ENCODE data around the gene CHCT1.
"Not testable (repeated sequence)": the region's sequence is repeated elsewhere in the genome, so short reads cannot be mapped to it uniquely, and the experiment has no call there.

CHCT1 gene

DNA sequence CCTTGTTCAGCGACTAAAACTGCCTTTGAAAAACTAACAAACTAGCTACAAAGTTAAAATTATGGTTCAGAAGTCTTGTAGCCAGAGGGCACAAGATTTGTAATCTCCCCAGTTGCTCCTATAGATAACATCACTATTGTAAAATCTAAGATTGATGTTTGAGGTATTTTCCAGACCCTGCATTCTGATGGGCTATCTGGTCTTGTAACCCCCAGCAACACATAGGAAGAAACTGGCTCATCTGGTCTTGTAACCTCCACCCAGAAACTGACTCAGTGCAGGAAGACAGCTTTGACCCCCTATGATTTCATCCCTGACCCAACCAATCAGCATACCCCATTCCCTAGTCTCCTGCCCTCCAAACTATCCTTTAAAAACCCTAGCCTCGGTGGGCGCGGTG is 12.3 kb upstream of the CHCT1 start:
- DNase-seq (ENCODE audit: low spot score in 2 of 2) (no peak), ATAC-seq (replicated peaks; ENCODE audit: extremely low read depth, poor library complexity, severe bottlenecking) (no peak)
- H3K27ac Mint-ChIP-seq (ENCODE audit: low read depth), result no peak overlapping the region
- no peaks in the 10 kb centered on the region for H3K9me3 Mint-ChIP-seq
- H3K4me1 Mint-ChIP-seq, result no peaks in the 10 kb centered on the region
- H3K36me3 Mint-ChIP-seq (ENCODE audit: insufficient read depth), result no peaks in the 10 kb centered on the region
- H3K27me3 Mint-ChIP-seq, result peaks cover 10% of the 10 kb centered on the region
- H3K4me3 Mint-ChIP-seq, result no peak overlapping the region

DNA sequence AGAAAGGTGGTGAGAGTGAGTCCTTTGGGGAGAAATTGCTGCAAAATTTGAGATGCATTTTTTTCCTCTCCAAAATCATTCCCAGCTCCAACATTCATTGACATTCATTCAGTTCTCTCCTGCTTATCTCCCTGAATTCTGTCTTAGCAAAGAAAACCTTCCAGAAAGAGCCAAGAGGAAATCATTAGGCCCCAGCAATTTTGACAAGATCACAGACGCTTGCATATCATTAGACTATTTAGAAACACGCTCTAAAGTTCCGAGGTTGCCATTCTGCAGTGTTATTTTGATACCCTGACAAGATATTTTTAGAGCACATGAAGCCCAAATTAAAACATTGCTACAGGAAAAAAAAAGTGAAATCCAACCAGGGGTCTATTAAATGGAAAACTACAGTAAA is 9.6 kb upstream of the CHCT1 start:
- Mint-ChIP-seq H3K9me3 (no peaks in the 10 kb centered on the region), H3K27ac (ENCODE audit: low read depth) (no peak overlapping the region), H3K4me3 (no peak overlapping the region), H3K27me3 (peaks cover 10% of the 10 kb centered on the region), H3K36me3 (ENCODE audit: insufficient read depth) (peaks cover 1% of the 10 kb centered on the region), H3K4me1 (no peaks in the 10 kb centered on the region)
- DNase-seq (ENCODE audit: low spot score in 2 of 2) (no peak), ATAC-seq (replicated peaks; ENCODE audit: extremely low read depth, poor library complexity, severe bottlenecking) (no peak)

DNA sequence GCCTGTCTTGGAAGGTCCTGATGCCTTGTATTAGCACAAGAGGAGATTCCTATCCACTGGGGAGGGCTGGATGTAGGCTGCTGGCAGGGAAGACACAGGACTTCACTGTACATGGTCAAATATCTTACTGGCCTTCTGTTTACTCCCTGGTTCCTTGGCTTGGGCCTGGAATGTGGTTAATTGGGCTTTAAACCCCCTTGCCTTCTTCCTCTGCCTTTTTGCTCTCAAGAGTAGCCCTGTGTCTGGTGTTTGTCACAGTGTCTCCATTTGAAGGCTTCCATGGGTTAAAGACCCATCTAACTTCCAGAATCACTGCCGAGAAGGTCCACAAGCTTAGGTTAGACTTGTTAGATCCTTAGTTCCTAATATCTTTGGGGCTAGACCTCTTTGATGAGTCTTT is 7.1 kb upstream of the CHCT1 start:
- no peak for ATAC-seq (replicated peaks; ENCODE audit: extremely low read depth, poor library complexity, severe bottlenecking)

DNA sequence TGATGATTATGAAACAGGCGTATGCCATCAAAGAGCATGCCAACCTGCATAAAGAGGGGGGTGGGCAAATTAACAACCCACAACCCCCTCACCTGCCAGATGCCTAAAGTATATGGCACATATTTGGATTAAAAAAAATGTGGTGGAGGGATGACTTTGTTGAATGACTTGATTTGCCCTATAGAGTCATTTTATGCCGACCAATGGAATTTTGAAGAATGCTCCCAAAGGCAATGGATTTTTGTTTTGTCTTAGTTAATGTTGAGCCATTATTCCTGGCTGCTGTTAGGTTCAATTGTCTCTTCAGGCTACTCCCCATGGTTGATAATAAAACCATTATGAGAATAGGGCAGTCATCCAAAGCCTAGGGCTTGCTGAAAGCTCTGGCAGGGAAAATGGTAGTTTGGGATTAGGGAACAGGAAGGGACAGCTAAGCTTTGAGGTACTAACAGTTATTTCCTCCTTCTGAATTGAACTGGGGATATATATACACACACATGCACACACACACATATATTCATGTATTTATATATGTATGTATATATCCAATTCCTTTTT is 5.8 kb upstream of the CHCT1 start:
- DNase-seq (ENCODE audit: low spot score in 2 of 2) (no peak), ATAC-seq (replicated peaks; ENCODE audit: extremely low read depth, poor library complexity, severe bottlenecking) (no peak)
- H3K4me3 Mint-ChIP-seq, result no peak overlapping the region
- H3K27me3 Mint-ChIP-seq, result peaks cover 10% of the 10 kb centered on the region
- no peaks in the 10 kb centered on the region for H3K9me3 Mint-ChIP-seq
- peaks cover 5% of the 10 kb centered on the region for H3K4me1 Mint-ChIP-seq
- H3K36me3 Mint-ChIP-seq (ENCODE audit: insufficient read depth), result peaks cover 5% of the 10 kb centered on the region
- no peak overlapping the region for H3K27ac Mint-ChIP-seq (ENCODE audit: low read depth)

More for the DNA sequence above, 7.1 kb upstream of the CHCT1 start:
- Mint-ChIP-seq H3K4me1 (no peaks in the 10 kb centered on the region), H3K27ac (ENCODE audit: low read depth) (no peak overlapping the region), H3K36me3 (ENCODE audit: insufficient read depth) (peaks cover 3% of the 10 kb centered on the region), H3K4me3 (no peak overlapping the region), H3K27me3 (peaks cover 10% of the 10 kb centered on the region), H3K9me3 (no peaks in the 10 kb centered on the region)
- DNase-seq (ENCODE audit: low spot score in 2 of 2), result no peak

DNA sequence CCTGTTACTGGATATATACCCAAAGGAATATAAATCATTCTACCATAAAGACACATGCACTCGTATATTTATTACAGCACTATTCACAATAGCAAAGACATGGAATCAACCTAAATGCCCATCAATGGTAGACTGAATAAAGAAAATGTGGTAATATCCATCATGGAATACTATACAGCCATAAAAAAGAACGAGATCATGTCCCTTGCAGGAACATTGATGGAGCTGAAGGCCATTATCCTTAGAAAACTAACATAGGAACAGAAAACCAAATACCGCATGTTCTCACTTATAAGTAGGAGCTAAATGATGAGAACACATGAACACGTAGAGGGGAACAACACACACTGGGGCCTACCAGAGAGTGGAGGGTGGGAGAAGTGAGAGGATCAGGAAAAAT is 3.3 kb upstream of the CHCT1 start:
- not testable (repeated sequence) for H3K4me3 Mint-ChIP-seq; ATAC-seq (replicated peaks; ENCODE audit: extremely low read depth, poor library complexity, severe bottlenecking); H3K27me3 Mint-ChIP-seq; H3K27ac Mint-ChIP-seq (ENCODE audit: low read depth); DNase-seq (ENCODE audit: low spot score in 2 of 2); H3K36me3 Mint-ChIP-seq (ENCODE audit: insufficient read depth); H3K9me3 Mint-ChIP-seq
- peaks cover 11% of the 10 kb centered on the region for H3K4me1 Mint-ChIP-seq

DNA sequence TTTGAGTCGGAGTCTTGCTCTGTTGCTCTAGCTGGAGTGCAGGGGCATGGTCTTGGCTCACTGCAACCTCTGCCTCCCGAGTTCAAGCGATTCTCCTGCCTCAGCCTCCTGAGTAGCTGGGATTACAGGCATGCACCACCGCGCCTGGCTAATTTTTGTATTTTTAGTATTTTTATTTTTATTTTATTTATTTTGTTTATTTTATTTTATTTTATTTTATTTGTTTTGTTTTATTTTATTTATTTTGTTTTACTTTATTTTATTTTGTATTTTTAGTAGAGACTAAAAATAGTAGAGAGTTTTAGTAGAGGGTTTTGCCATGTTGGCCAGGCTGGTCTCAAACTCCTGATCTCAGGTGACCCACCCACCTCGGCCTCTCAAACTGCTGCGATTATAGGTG is 2.4 kb upstream of the CHCT1 start:
- H3K9me3 Mint-ChIP-seq; H3K27me3 Mint-ChIP-seq; DNase-seq (ENCODE audit: low spot score in 2 of 2); H3K27ac Mint-ChIP-seq (ENCODE audit: low read depth); H3K36me3 Mint-ChIP-seq (ENCODE audit: insufficient read depth); H3K4me3 Mint-ChIP-seq; ATAC-seq (replicated peaks; ENCODE audit: extremely low read depth, poor library complexity, severe bottlenecking): not testable (repeated sequence)
- peaks cover 11% of the 10 kb centered on the region for H3K4me1 Mint-ChIP-seq

DNA sequence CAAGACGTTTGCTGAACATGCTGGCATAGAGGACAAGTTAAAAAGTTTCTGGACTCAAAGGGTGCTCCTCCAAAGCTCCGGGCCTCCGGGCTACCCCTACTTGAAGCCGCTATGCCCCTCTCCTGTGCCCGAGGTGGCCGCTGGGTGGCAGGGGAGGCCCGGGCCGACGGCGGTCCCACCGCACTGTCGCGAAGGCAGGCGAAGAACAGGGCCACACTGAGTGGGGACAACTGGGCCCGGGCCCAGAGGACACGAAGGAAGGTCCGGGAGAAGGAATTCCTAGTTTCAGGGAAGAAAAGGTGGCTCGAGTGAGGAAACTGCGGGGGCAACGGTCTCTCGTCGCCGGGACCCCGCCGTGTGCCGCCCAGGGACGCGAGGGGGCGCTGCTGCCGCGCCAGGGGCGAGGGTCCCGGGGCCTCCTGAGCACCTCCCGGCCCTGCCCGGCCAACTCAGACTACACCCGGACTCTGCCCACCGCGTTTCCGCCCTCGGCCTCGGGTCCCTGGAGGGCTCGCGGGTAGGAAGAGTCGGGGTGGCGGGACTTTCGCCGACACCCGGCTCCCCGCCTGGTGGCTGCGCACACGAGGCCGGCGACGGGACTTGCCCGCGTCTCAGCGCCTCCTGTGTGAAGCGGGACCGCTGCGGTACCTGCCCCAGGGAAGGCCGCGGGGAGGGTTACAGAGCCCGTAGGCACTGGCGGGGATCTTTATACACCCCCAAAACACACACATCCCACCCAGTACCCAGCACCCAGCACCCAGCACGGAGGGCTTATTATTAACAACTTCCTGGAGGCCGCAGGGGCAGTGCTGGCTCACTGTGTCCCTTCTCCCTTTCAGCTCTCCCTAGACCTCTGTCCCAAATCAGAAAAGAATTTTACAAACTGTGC is 772 bp upstream of the CHCT1 start:
- H3K9me3 Mint-ChIP-seq, result no peaks in the 10 kb centered on the region

DNA sequence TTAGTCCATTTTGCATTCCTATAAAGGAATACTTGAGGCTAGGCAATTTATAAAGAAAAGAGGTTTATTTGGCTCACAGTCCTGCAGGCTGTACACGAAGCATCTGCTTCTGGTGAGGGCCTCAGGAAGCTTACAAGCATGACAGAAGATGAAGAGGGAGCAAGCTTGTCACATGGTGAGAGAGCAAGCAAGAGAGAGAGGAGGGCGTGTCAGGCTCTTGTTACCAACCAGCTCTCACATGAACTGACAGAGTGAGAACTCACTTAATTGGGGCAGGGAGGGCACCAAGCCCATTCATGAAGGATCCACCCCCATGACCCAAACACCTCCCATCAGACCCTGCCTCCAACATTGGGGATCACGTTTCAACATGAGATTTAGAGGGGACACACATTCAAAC is 1.6 kb downstream of the CHCT1 start:
- no peak overlapping the region for H3K4me3 Mint-ChIP-seq
- no peaks in the 10 kb centered on the region for H3K27me3 Mint-ChIP-seq
- peaks cover 11% of the 10 kb centered on the region for H3K4me1 Mint-ChIP-seq
- ATAC-seq (replicated peaks; ENCODE audit: extremely low read depth, poor library complexity, severe bottlenecking) (no peak), DNase-seq (ENCODE audit: low spot score in 2 of 2) (no peak)
- H3K9me3 Mint-ChIP-seq, result no peaks in the 10 kb centered on the region
- H3K27ac Mint-ChIP-seq (ENCODE audit: low read depth), result no peak overlapping the region
- H3K36me3 Mint-ChIP-seq (ENCODE audit: insufficient read depth), result peaks cover 5% of the 10 kb centered on the region

More for the DNA sequence above, 772 bp upstream of the CHCT1 start:
- Mint-ChIP-seq H3K4me3 (peak overlapping the region; percentile 80), H3K36me3 (ENCODE audit: insufficient read depth) (peaks cover 7% of the 10 kb centered on the region), H3K27me3 (no peaks in the 10 kb centered on the region), H3K4me1 (peaks cover 11% of the 10 kb centered on the region), H3K27ac (ENCODE audit: low read depth) (peak overlapping the region; percentile 67)
- DNase-seq (ENCODE audit: low spot score in 2 of 2) (peak; percentile 56 to 62), ATAC-seq (replicated peaks; ENCODE audit: extremely low read depth, poor library complexity, severe bottlenecking) (peak; percentile 96)

DNA sequence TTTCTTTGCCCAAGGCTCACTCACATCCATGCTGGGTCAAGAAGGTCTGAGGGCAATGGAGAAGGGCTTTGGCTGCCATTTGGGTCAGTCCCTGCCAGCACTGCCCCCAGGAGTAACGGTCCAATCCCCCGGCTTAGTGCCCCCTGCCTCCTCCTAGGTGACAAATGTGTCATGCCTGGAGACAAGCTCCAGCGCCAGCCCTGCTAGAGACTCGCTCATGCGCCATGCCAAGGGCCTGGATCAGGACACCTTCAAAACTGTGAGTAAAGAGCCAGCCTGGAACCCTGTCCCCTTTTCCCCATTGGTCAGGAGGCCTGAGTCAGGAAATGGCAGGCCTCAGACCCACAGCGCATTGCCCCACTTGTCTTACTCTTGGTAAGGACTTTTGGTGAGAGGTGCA is 3.3 kb downstream of the CHCT1 start:
- Mint-ChIP-seq H3K9me3 (no peaks in the 10 kb centered on the region), H3K36me3 (ENCODE audit: insufficient read depth) (peaks cover 4% of the 10 kb centered on the region), H3K27ac (ENCODE audit: low read depth) (no peak overlapping the region), H3K4me3 (no peak overlapping the region), H3K27me3 (no peaks in the 10 kb centered on the region), H3K4me1 (peaks cover 11% of the 10 kb centered on the region)
- no peak for ATAC-seq (replicated peaks; ENCODE audit: extremely low read depth, poor library complexity, severe bottlenecking)
- no peak for DNase-seq (ENCODE audit: low spot score in 2 of 2)

DNA sequence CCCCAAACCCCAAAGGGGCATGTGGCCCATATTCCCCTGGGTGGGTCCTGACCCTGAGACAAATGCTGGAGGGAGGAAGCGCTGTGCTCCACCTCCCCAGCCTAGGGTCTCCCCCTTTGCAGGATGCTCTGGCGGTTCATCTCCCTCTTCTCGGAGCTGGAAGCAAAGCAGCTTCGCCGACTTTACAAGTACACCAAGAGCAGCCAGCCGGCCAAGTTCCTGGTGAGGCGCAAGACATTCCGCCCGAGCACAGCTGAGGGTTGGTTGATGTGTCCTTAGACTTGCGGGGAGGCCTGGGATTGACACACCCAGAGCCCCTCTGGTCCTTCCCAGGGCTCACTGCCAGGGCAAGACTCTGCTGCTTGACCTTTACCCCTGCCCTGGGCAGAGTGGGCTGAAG is 4.3 kb downstream of the CHCT1 start:
- Mint-ChIP-seq H3K4me3 (no peak overlapping the region), H3K27me3 (no peaks in the 10 kb centered on the region), H3K36me3 (ENCODE audit: insufficient read depth) (peaks cover 2% of the 10 kb centered on the region), H3K27ac (ENCODE audit: low read depth) (no peak overlapping the region), H3K4me1 (peaks cover 6% of the 10 kb centered on the region), H3K9me3 (no peaks in the 10 kb centered on the region)
- no peak for ATAC-seq (replicated peaks; ENCODE audit: extremely low read depth, poor library complexity, severe bottlenecking)
- DNase-seq (ENCODE audit: low spot score in 2 of 2), result no peak

DNA sequence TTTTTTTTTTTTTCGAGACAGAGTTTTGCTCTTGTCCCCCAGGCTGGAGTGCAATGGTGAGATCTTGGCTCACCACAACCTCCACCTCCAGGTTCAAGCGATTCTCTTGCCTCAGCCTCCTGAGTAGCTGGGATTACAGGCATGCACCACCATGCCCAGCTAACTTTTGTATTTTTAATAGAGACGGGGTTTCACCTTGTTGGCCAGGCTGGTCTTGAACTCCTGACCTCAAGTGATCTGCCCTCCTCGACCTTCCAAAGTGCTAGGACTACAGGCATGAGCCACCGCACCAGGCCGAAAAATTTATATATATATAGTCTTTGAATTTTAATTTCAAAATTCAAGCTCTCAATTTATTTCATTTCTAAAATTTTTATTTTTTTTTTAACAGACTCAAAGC is 6.2 kb downstream of the CHCT1 start:
- not testable (repeated sequence) for H3K9me3 Mint-ChIP-seq; H3K36me3 Mint-ChIP-seq (ENCODE audit: insufficient read depth); H3K27ac Mint-ChIP-seq (ENCODE audit: low read depth); H3K4me3 Mint-ChIP-seq; H3K27me3 Mint-ChIP-seq; DNase-seq (ENCODE audit: low spot score in 2 of 2); H3K4me1 Mint-ChIP-seq; ATAC-seq (replicated peaks; ENCODE audit: extremely low read depth, poor library complexity, severe bottlenecking)

DNA sequence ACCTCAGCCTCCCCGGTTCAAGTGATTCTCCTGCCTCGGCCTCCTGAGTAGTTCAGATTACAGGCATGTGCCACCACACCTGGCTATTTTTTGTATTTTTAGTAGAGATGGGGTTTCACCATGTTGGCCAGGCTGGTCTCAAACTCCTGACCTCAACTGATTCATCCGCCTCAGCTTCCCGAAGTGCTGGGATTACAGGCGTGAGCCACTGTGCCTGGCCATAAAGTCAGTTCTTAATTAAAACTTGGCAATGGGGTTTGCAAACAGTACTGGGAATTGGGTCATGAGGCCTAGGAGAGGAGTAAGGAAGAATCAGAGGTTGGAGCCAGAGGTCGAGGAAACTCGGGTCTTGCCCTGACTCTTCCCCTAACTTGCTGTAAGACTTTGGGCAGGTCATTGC is 8.3 kb downstream of the CHCT1 start:
- DNase-seq (ENCODE audit: low spot score in 2 of 2); H3K27me3 Mint-ChIP-seq; ATAC-seq (replicated peaks; ENCODE audit: extremely low read depth, poor library complexity, severe bottlenecking); H3K36me3 Mint-ChIP-seq (ENCODE audit: insufficient read depth); H3K27ac Mint-ChIP-seq (ENCODE audit: low read depth); H3K4me1 Mint-ChIP-seq; H3K9me3 Mint-ChIP-seq; H3K4me3 Mint-ChIP-seq: not testable (repeated sequence)

Measured in central memory CD8-positive, alpha-beta T cell (primary cell).